Measurements from ENCODE around the gene PDGFRB.

The PDGFRB gene

GRCh38 chr5:150162142-150162513 lies 6.5 kb upstream of the PDGFRB start:
- DNase-seq = no peak

- DNase-seq = peak; percentile 55
Measured at GRCh38 chr5:150161242-150162141, 5.8 kb upstream of the PDGFRB start.

GRCh38 chr5:150160448-150161081 lies 4.9 kb upstream of the PDGFRB start:
- no peak for DNase-seq

- DNase-seq = no peak
Measured at GRCh38 chr5:150159741-150160179, 4.1 kb upstream of the PDGFRB start.

GRCh38 chr5:150159031-150159430 lies 3.4 kb upstream of the PDGFRB start:
- no peak for DNase-seq

GRCh38 chr5:150158170-150158949 lies 2.7 kb upstream of the PDGFRB start:
- DNase-seq = no peak

GRCh38 chr5:150157168-150157567 lies 1.5 kb upstream of the PDGFRB start:
- no peak for DNase-seq

GRCh38 chr5:150156540-150156939 lies 895 bp upstream of the PDGFRB start:
- DNase-seq = no peak

- DNase-seq = no peak
Measured at GRCh38 chr5:150156027-150156368, 353 bp upstream of the PDGFRB start.

GRCh38 chr5:150154618-150155128 lies 972 bp downstream of the PDGFRB start:
- DNase-seq = no peak

GRCh38 chr5:150153957-150154617 lies 1.6 kb downstream of the PDGFRB start:
- DNase-seq = no peak

GRCh38 chr5:150153483-150153882 lies 2.2 kb downstream of the PDGFRB start:
- no peak for DNase-seq

GRCh38 chr5:150152636-150153462 lies 2.8 kb downstream of the PDGFRB start:
- no peak for DNase-seq

- no peak for DNase-seq
Measured at GRCh38 chr5:150149618-150150017, 6.0 kb downstream of the PDGFRB start.

GRCh38 chr5:150148117-150148927 lies 7.3 kb downstream of the PDGFRB start:
- DNase-seq = no peak

GRCh38 chr5:150147670-150148069 lies 8.0 kb downstream of the PDGFRB start:
- DNase-seq = no peak

GRCh38 chr5:150146862-150147601 lies 8.6 kb downstream of the PDGFRB start:
- no peak for DNase-seq

- DNase-seq = no peak
Measured at GRCh38 chr5:150146235-150146634, 9.4 kb downstream of the PDGFRB start.

- no peak for DNase-seq
Measured at GRCh38 chr5:150144879-150145278, 10.8 kb downstream of the PDGFRB start.

- no peak for DNase-seq
Measured at GRCh38 chr5:150144246-150144801, 11.3 kb downstream of the PDGFRB start.
